Measurements from ENCODE around the gene SPTLC1. TPM values are rescaled to one million over a fixed set of nuclear protein-coding genes. Genes with fewer than 3 reads are reported as not detected.

SPTLC1 gene
- total RNA-seq, 2 experiments from 2014 or later = 32.0 to 38.4 TPM

Other genes starting within 250 kb of the SPTLC1 start
- not detected for gene ROR2, start 165.2 kb downstream of the SPTLC1 start, total RNA-seq
- gene IARS1, start 178.3 kb upstream of the SPTLC1 start, total RNA-seq = 100 to 1,000 TPM; 271 to 272 TPM
- gene NOL8, start 209.9 kb upstream of the SPTLC1 start, total RNA-seq = 10 to 100 TPM; 41.0 to 46.2 TPM
- gene CENPP, start 210.5 kb upstream of the SPTLC1 start, total RNA-seq = 10 to 100 TPM; 24.9 to 26.5 TPM